ENCODE data around the gene FARS2.
"Not testable (repeated sequence)": the region's sequence is repeated elsewhere in the genome, so short reads cannot be mapped to it uniquely, and the experiment has no call there.

The FARS2 gene

GRCh38 chr6:5559651-5560050, 298.3 kb downstream of the FARS2 start:
- Histone ChIP-seq H3K9ac (no peak overlapping the region), H4K20me1 (no peaks in the 10 kb centered on the region), H3K4me2 (no peak overlapping the region), H3K9me3 (peaks cover 11% of the 10 kb centered on the region), H3K36me3 (no peaks in the 10 kb centered on the region), H3K27me3 (no peaks in the 10 kb centered on the region), H3K4me3 (no peak overlapping the region), H3K27ac (no peak overlapping the region), H3K4me1 (no peaks in the 10 kb centered on the region)
- TF ChIP-seq Cebpa-rat (IDR thresholded peaks at IDR 0.05), result no peak

DNA sequence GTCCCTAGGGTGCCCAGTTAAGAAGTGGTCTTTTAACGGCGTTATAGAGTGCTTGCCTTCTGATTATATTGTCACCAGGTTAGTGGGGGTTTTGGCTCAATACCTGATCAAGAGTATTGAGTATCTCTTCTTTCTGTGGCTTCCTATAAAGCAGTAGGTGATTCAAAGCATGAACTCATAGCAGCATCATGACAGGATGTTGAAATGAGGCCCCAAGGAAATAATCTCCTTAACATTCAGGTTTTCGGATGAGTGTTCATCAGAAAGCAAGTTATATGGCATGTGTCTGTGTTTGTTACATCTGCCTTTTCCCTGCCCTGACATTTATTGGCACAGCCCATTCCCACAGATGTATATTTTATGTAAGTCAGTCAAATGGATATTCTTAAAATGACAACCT, 301.0 kb downstream of the FARS2 start:
- no peak overlapping the region for H3K4me3 ChIP-seq
- no peaks in the 10 kb centered on the region for H3K27me3 ChIP-seq
- H3K9me3 ChIP-seq, result peaks cover 25% of the 10 kb centered on the region
- H4K20me1 ChIP-seq, result no peaks in the 10 kb centered on the region
- H3K4me1 ChIP-seq, result peaks cover 5% of the 10 kb centered on the region
- H3K9ac ChIP-seq, result no peak overlapping the region
- H3K4me2 ChIP-seq, result no peak overlapping the region
- no peak overlapping the region for H3K27ac ChIP-seq
- TF ChIP-seq Cebpa-rat (IDR thresholded peaks at IDR 0.05), result no peak
- no peaks in the 10 kb centered on the region for H3K36me3 ChIP-seq

- no peaks in the 10 kb centered on the region for H4K20me1 ChIP-seq
Observed at GRCh38 chr6:5563086-5563485, 301.8 kb downstream of the FARS2 start.

DNA sequence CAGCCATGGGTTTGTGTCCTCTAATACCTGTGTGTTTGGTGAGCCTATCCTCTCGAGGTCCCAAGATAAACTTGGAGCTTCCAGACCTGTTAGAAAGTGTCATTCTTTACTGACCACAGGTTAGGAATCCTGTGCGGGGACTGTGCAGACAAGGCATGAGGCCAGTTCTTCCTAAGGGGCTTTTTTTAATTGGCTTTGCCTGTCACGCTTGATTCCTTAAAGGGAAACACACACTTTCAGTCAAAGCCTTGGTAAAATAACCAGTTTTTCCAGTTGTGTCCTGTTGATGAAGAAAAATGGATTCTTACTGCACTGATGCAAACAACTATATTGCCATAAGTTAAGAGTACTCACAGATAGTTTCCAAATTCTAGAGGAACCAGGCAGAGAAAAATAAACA, 303.4 kb downstream of the FARS2 start:
- not testable (repeated sequence) for H3K9ac ChIP-seq, H4K20me1 ChIP-seq, H3K27me3 ChIP-seq, H3K27ac ChIP-seq, H3K36me3 ChIP-seq, H3K4me3 ChIP-seq, H3K4me2 ChIP-seq
- Histone ChIP-seq H3K4me1 (peaks cover 16% of the 10 kb centered on the region), H3K9me3 (peaks cover 25% of the 10 kb centered on the region)

More at GRCh38 chr6:5563086-5563485, 301.8 kb downstream of the FARS2 start:
- H3K9ac ChIP-seq, result no peak overlapping the region
- H3K36me3 ChIP-seq, result no peaks in the 10 kb centered on the region
- no peak overlapping the region for H3K4me3 ChIP-seq
- H3K27me3 ChIP-seq, result no peaks in the 10 kb centered on the region
- no peak overlapping the region for H3K4me2 ChIP-seq
- peaks cover 13% of the 10 kb centered on the region for H3K4me1 ChIP-seq
- H3K27ac ChIP-seq, result no peak overlapping the region
- TF ChIP-seq Cebpa-rat (IDR thresholded peaks at IDR 0.05), result no peak
- peaks cover 25% of the 10 kb centered on the region for H3K9me3 ChIP-seq

DNA sequence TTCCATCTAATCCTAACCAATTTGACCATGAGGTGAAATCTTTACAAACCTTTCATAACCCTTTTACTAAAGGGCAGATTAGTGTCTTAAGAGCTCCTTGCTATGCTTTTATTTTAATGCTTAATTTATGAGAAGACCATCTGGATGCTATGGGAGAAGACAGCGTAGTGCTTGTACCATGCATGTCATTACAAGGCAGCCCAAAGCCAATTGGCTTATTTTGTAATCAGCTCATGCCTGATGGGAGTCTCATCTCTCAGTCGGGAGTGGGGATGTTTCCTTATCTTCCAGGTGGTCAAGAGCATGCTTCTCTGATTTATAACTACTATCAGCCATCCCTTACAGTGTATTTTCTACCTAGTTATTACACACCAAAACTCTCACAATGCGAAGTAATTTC, 304.7 kb downstream of the FARS2 start:
- no peaks in the 10 kb centered on the region for H3K36me3 ChIP-seq
- H3K27me3 ChIP-seq, result no peaks in the 10 kb centered on the region
- no peak overlapping the region for H3K4me2 ChIP-seq
- H3K27ac ChIP-seq, result no peak overlapping the region
- TF ChIP-seq Cebpa-rat (IDR thresholded peaks at IDR 0.05), result no peak
- no peaks in the 10 kb centered on the region for H4K20me1 ChIP-seq
- H3K4me3 ChIP-seq, result no peak overlapping the region
- peaks cover 25% of the 10 kb centered on the region for H3K9me3 ChIP-seq
- peaks cover 24% of the 10 kb centered on the region for H3K4me1 ChIP-seq
- H3K9ac ChIP-seq, result no peak overlapping the region

- no peaks in the 10 kb centered on the region for H3K27me3 ChIP-seq
- H3K9me3 ChIP-seq, result peaks cover 25% of the 10 kb centered on the region
- H3K36me3 ChIP-seq, result no peaks in the 10 kb centered on the region
- H3K4me1 ChIP-seq, result peaks cover 24% of the 10 kb centered on the region
- H3K9ac ChIP-seq, result no peak overlapping the region
- no peaks in the 10 kb centered on the region for H4K20me1 ChIP-seq
- H3K27ac ChIP-seq, result no peak overlapping the region
- H3K4me3 ChIP-seq, result no peak overlapping the region
- no peak for TF ChIP-seq Cebpa-rat (IDR thresholded peaks at IDR 0.05)
- peak overlapping the region; percentile 39; the same call in 1 of the 2 replicates for H3K4me2 ChIP-seq
Observed at GRCh38 chr6:5566718-5567117, 305.4 kb downstream of the FARS2 start.

DNA sequence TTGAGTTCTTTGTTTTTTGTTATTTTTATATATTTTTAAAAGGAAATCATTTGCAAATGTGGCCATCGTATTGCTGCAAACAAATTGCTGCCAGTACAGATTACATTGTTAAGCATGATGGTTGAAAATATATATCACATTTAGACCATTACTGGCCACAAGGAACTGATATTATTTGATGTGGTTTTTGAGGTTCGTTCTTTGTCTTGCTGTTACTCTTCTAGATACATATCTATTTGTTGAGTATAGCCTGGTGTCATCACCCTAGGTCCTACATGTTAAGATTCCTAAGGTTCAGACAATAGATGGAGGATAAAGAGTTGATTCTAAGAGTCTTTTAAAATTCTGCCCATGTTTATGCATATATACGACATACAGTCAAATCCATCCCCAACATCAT, 306.0 kb downstream of the FARS2 start:
- no peaks in the 10 kb centered on the region for H3K27me3 ChIP-seq
- H3K9me3 ChIP-seq, result peaks cover 29% of the 10 kb centered on the region
- H3K36me3 ChIP-seq, result no peaks in the 10 kb centered on the region
- no peak for TF ChIP-seq Cebpa-rat (IDR thresholded peaks at IDR 0.05)
- H4K20me1 ChIP-seq, result no peaks in the 10 kb centered on the region
- peak overlapping the region; percentile 39 for H3K4me2 ChIP-seq
- no peak overlapping the region for H3K27ac ChIP-seq
- H3K4me3 ChIP-seq, result no peak overlapping the region
- no peak overlapping the region for H3K9ac ChIP-seq
- H3K4me1 ChIP-seq, result peaks cover 24% of the 10 kb centered on the region

DNA sequence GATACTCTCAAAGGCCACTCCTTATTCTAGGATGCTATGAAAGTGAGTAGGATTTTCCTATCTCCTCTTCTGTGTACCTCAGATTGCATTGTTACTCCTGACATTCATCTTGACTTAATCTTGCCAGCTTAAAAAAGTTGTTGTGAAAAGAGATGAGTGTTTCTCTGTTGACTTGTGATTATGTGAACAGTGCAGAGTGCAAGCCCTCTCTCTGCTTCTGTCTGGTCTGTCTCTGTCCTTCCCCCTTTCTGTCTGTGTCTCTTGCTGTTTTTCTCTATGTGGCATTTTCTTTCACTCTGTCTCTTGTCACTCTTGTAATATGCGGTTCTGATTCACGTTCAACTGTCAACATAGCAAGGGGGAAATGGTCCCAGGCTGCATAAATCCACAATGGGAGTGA, 306.6 kb downstream of the FARS2 start:
- Histone ChIP-seq H3K4me1 (peaks cover 24% of the 10 kb centered on the region), H3K27ac (no peak overlapping the region), H3K36me3 (no peaks in the 10 kb centered on the region), H3K9me3 (peaks cover 27% of the 10 kb centered on the region), H3K4me3 (no peak overlapping the region), H3K9ac (no peak overlapping the region), H3K27me3 (no peaks in the 10 kb centered on the region), H4K20me1 (no peaks in the 10 kb centered on the region), H3K4me2 (peak overlapping the region; percentile 39)
- TF ChIP-seq Cebpa-rat (IDR thresholded peaks at IDR 0.05), result no peak

- Histone ChIP-seq H3K27ac (no peak overlapping the region), H3K36me3 (no peaks in the 10 kb centered on the region), H3K4me3 (no peak overlapping the region), H3K27me3 (no peaks in the 10 kb centered on the region), H4K20me1 (no peaks in the 10 kb centered on the region), H3K9ac (no peak overlapping the region), H3K4me2 (no peak overlapping the region), H3K4me1 (peaks cover 24% of the 10 kb centered on the region), H3K9me3 (peaks cover 31% of the 10 kb centered on the region)
- TF ChIP-seq Cebpa-rat (IDR thresholded peaks at IDR 0.05), result no peak
Observed at GRCh38 chr6:5569491-5569890, 308.2 kb downstream of the FARS2 start.

DNA sequence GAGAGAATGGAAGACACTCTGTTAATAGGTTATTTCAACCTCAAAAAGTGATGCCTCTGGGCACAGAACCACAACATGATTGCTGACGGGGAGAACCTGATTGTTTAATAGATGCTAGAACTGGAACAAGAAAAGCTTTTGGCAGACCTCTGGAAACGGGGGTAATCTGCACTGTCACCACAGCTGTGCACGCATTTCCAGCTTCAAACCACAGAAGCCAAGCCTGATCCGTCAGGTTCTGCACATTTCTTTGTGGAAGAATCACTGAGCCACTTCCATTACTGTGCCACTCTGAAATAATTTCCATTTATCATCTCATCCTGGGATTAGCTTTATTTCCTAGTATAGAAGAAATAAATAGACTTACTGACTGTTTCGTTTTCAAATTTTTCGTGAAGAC, 309.3 kb downstream of the FARS2 start:
- no peak overlapping the region for H3K4me3 ChIP-seq
- no peaks in the 10 kb centered on the region for H4K20me1 ChIP-seq
- H3K9ac ChIP-seq, result no peak overlapping the region
- no peak for TF ChIP-seq Cebpa-rat (IDR thresholded peaks at IDR 0.05)
- no peaks in the 10 kb centered on the region for H3K27me3 ChIP-seq
- H3K36me3 ChIP-seq, result 0 out of 2 replicates have a peak, but pooled peaks cover 5% of the 10 kb centered on the region
- H3K4me1 ChIP-seq, result peaks cover 24% of the 10 kb centered on the region
- H3K4me2 ChIP-seq, result no peak overlapping the region
- H3K9me3 ChIP-seq, result peaks cover 33% of the 10 kb centered on the region
- no peak overlapping the region for H3K27ac ChIP-seq

All from BLaER1 (cell line).